Breast epithelium (tissue), 4 donors: ENCODE measurements around the gene HERC2. TPM values are rescaled to one million over a fixed set of nuclear protein-coding genes. Genes with fewer than 3 reads are reported as not detected.
"Not testable (repeated sequence)": the region's sequence is repeated elsewhere in the genome, so short reads cannot be mapped to it uniquely, and the experiment has no call there.

Experiments used
- DNase-seq, 2 donors: peaks; one replicate each; pipeline ENCODE4 v3.0.0-alpha.2; 2019; ENCODE audit warnings: low spot score in 2 of 2
- H3K27ac ChIP-seq, 2 donors: fragments of 200-600 bp; sonication (generic) in 1 of 2; one replicate each; pipeline ENCODE4 v1.5.1; 2016 to 2019; ENCODE audit warnings: mild to moderate bottlenecking in 1 of 2
- H3K27me3 ChIP-seq, 2 donors: fragments of 200-600 bp; sonication (generic) in 1 of 2; one replicate each; pipeline versions ENCODE4 v1.5.1 to v1.6.0; 2017 to 2019; ENCODE audit warnings: control low read depth in 1 of 2, mild to moderate bottlenecking in 1 of 2
- H3K36me3 ChIP-seq: fragments of 200-600 bp; one replicate; pipeline ENCODE4 v1.5.1; 2019
- H3K4me1 ChIP-seq, 2 donors: fragments of 200-600 bp; sonication (generic); one replicate each; pipeline ENCODE4 v1.5.1; 2016 to 2019; ENCODE audit warnings: control low read depth in 1 of 2
- H3K4me3 ChIP-seq, 3 donors: fragments of 200-600 bp; sonication (generic); 1 replicate in 2 of 3; 2 replicates in 1 of 3; pipeline ENCODE4 v1.5.1; 2016 to 2019; ENCODE audit warnings: mild to moderate bottlenecking in 3 of 3, moderate library complexity in 2 of 3
- H3K9me3 ChIP-seq, 2 donors: fragments of 200-600 bp; sonication (generic) in 1 of 2; one replicate each; pipeline ENCODE4 v1.5.1; 2016 to 2019; ENCODE audit warnings: control low read depth in 1 of 2
- CTCF ChIP-seq, 3 donors: fragments of 450-650 bp; IDR thresholded peaks; one replicate each; pipeline ENCODE4 v1.5.1; 2016 to 2017; ENCODE audit warnings: antibody characterized with exemption in 3 of 3, mild to moderate bottlenecking in 3 of 3, moderate library complexity in 3 of 3
- POLR2A ChIP-seq: fragments of 450-650 bp; IDR thresholded peaks from one replicate; pipeline ENCODE4 v1.6.1; 2016; ENCODE audit warnings: antibody characterized with exemption, mild to moderate bottlenecking, moderate library complexity
- POLR2AphosphoS5 ChIP-seq, 3 donors: sonication (generic); formaldehyde crosslinking; IDR thresholded peaks; one replicate each; pipeline ENCODE4 v1.6.1; 2017; ENCODE audit warnings: antibody characterized with exemption in 3 of 3
- intact Hi-C: fragments of 100-400 bp; cut with DNase I; formaldehyde crosslinking; loops from one replicate; pipeline ENCODE4 v1.15.1; 2023; ENCODE audit warnings: low total_unique reads
- total RNA-seq, 3 donors: library from RNA; depleted of rRNA; stranded (reverse); fragments of >200 nt; gene quantifications; one replicate each; pipeline ENCODE4 v1.1.0, GENCODE V29; 2016

HERC2 gene
- total RNA-seq, 3 donors from 2014 or later, result 46.2 to 55.8 (median 51.1) TPM

- Histone ChIP-seq H3K4me1 (no peaks in the 10 kb centered on the region), H3K36me3 (no peaks in the 10 kb centered on the region), H3K4me3 (no peak overlapping the region), H3K27ac (no peak overlapping the region), H3K27me3 (no peaks in the 10 kb centered on the region), H3K9me3 (peaks cover 0 to 4% of the 10 kb centered on the region in 2 donors)
- TF ChIP-seq POLR2AphosphoS5 (IDR thresholded peaks at IDR 0.05), result no peak
- TF ChIP-seq POLR2A, result no peak
- no peak for TF ChIP-seq CTCF (IDR thresholded peaks at IDR 0.05)
- no peak for DNase-seq
- intact Hi-C loops, result no loop called here
Observed at GRCh38 chr15:28246605-28247004, 75.4 kb downstream of the HERC2 start.

GRCh38 chr15:28243901-28244300, 78.1 kb downstream of the HERC2 start:
- no peaks in the 10 kb centered on the region for H3K36me3 ChIP-seq

GRCh38 chr15:28243399-28243798, 78.6 kb downstream of the HERC2 start:
- H3K36me3 ChIP-seq, result no peaks in the 10 kb centered on the region
- no peak for DNase-seq
- intact Hi-C loops, result no loop called here
- peaks cover 0 to 4% of the 10 kb centered on the region in 2 donors for H3K9me3 ChIP-seq
- no peaks in the 10 kb centered on the region for H3K4me1 ChIP-seq
- H3K27me3 ChIP-seq, result no peaks in the 10 kb centered on the region
- H3K4me3 ChIP-seq, result no peak overlapping the region
- no peak overlapping the region for H3K27ac ChIP-seq
- no peak for TF ChIP-seq CTCF (IDR thresholded peaks at IDR 0.05)
- no peak for TF ChIP-seq POLR2AphosphoS5 (IDR thresholded peaks at IDR 0.05)
- TF ChIP-seq POLR2A, result no peak

More at GRCh38 chr15:28243901-28244300, 78.1 kb downstream of the HERC2 start:
- H3K4me1 ChIP-seq, result no peaks in the 10 kb centered on the region
- TF ChIP-seq POLR2A (no peak), CTCF (IDR thresholded peaks at IDR 0.05) (no peak), POLR2AphosphoS5 (IDR thresholded peaks at IDR 0.05) (no peak)
- no peak for DNase-seq
- H3K27me3 ChIP-seq, result no peaks in the 10 kb centered on the region
- intact Hi-C loops, result no loop called here
- no peak overlapping the region for H3K27ac ChIP-seq
- H3K9me3 ChIP-seq, result peaks cover 0 to 4% of the 10 kb centered on the region in 2 donors
- no peak overlapping the region for H3K4me3 ChIP-seq

- DNase-seq, intact Hi-C loops, H3K27ac ChIP-seq, H3K27me3 ChIP-seq, H3K36me3 ChIP-seq, H3K4me3 ChIP-seq, H3K9me3 ChIP-seq, H3K4me1 ChIP-seq: not testable (repeated sequence)
Observed at GRCh38 chr15:28238296-28238695, 83.7 kb downstream of the HERC2 start.

GRCh38 chr15:28231743-28232142, 90.2 kb downstream of the HERC2 start:
- intact Hi-C loops, H3K27ac ChIP-seq, H3K4me3 ChIP-seq, H3K36me3 ChIP-seq, DNase-seq, H3K4me1 ChIP-seq, H3K9me3 ChIP-seq, H3K27me3 ChIP-seq: not testable (repeated sequence)

- DNase-seq, H3K4me1 ChIP-seq, intact Hi-C loops, H3K27me3 ChIP-seq, H3K9me3 ChIP-seq, H3K36me3 ChIP-seq, H3K4me3 ChIP-seq, H3K27ac ChIP-seq: not testable (repeated sequence)
Observed at GRCh38 chr15:28231336-28231735, 90.6 kb downstream of the HERC2 start.

- intact Hi-C loops, DNase-seq, H3K27ac ChIP-seq, H3K9me3 ChIP-seq, H3K27me3 ChIP-seq, H3K4me3 ChIP-seq, H3K36me3 ChIP-seq, H3K4me1 ChIP-seq: not testable (repeated sequence)
Observed at GRCh38 chr15:28228990-28229640, 92.9 kb downstream of the HERC2 start.
